PFSK-1 (cell line): ENCODE data around the gene EPS8L1.

Experiments used
- FOXP2 ChIP-seq: optimal IDR thresholded peaks from 2 replicates; pipeline ENCODE3; 2011; ENCODE audit warnings: borderline replicate concordance, control low read depth, inconsistent platforms; ENCODE audit not compliant: insufficient read depth; ENCODE audit errors: extremely low read length, extremely low read depth
- POLR2AphosphoS5 ChIP-seq: IDR thresholded peaks from 2 replicates; pipeline ENCODE4 v1.6.1; 2012; ENCODE audit warnings: low read depth, mild to moderate bottlenecking, control low read depth, low read length, moderate library complexity
- SIN3A ChIP-seq: IDR thresholded peaks from 2 replicates; pipeline ENCODE4 v1.6.1; 2012; ENCODE audit warnings: mild to moderate bottlenecking, low read length, moderate library complexity, borderline replicate concordance; ENCODE audit not compliant: insufficient read depth
- TAF1 ChIP-seq: IDR thresholded peaks from 2 replicates; pipeline ENCODE4 v1.6.1; 2012; ENCODE audit warnings: low read length, control low read depth, borderline replicate concordance; ENCODE audit not compliant: insufficient read depth
- TF ChIP-seq, protein P1 (sequence below), 2 experiments: IDR thresholded peaks; 2 replicates each; pipeline versions ENCODE4 v1.6.1 to v1.8.0; 2011 to 2012; ENCODE audit warnings: low read depth in 2 of 2, low read length in 2 of 2, control low read depth in 1 of 2, inconsistent platforms in 1 of 2, mild to moderate bottlenecking in 1 of 2, moderate library complexity in 1 of 2; ENCODE audit not compliant: insufficient read depth in 1 of 2

The EPS8L1 gene

DNA sequence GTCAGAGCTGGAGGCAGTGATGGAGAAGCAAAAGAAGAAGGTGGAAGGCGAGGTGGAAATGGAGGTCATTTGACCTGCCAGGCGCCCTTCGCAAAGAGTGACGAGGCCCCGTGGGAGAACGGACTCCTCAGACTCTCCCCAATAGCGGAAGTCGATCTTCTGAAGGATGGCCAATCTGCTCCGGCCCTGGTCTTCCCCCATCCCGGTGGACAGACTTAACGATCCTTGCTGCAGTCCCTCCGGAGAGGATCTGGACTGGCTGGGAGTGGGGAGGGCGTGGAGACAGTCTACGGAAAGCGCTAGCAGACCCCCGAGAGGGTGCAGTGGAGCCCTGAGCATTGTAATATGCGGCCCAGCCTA, 11.9 kb downstream of the EPS8L1 start:
- TF ChIP-seq TAF1 = no peak
- TF ChIP-seq POLR2AphosphoS5 = no peak
- TF ChIP-seq SIN3A = no peak
- TF ChIP-seq, protein P1, sequence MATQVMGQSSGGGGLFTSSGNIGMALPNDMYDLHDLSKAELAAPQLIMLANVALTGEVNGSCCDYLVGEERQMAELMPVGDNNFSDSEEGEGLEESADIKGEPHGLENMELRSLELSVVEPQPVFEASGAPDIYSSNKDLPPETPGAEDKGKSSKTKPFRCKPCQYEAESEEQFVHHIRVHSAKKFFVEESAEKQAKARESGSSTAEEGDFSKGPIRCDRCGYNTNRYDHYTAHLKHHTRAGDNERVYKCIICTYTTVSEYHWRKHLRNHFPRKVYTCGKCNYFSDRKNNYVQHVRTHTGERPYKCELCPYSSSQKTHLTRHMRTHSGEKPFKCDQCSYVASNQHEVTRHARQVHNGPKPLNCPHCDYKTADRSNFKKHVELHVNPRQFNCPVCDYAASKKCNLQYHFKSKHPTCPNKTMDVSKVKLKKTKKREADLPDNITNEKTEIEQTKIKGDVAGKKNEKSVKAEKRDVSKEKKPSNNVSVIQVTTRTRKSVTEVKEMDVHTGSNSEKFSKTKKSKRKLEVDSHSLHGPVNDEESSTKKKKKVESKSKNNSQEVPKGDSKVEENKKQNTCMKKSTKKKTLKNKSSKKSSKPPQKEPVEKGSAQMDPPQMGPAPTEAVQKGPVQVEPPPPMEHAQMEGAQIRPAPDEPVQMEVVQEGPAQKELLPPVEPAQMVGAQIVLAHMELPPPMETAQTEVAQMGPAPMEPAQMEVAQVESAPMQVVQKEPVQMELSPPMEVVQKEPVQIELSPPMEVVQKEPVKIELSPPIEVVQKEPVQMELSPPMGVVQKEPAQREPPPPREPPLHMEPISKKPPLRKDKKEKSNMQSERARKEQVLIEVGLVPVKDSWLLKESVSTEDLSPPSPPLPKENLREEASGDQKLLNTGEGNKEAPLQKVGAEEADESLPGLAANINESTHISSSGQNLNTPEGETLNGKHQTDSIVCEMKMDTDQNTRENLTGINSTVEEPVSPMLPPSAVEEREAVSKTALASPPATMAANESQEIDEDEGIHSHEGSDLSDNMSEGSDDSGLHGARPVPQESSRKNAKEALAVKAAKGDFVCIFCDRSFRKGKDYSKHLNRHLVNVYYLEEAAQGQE (IDR thresholded peaks at IDR 0.05; ENCODE audit: insufficient read depth in 1 of 2, low read depth in 2 of 2, low read length in 2 of 2) = no peak
- no peak for TF ChIP-seq FOXP2

DNA sequence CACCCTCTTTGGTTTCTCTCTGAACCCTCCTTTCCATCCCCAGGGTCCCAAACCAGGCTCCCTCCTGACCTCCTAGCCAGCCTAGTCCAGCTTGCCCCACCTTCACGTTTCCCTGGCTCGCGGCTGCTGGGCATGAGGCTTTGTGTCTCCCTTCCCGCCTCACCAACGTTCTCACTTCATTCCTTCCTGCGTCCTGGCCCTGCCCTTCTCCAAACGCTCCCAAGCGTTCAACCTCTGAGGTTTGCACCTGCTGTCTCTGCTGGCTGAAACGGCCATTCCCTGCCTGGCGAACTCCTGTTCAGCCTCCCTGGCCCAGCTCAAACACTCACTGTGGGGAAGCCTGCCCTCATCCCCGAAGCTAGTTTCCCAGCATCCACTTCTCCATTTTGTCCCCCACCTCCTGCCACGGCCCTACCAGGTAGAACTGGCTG, 12.4 kb downstream of the EPS8L1 start:
- TF ChIP-seq FOXP2 (no peak), POLR2AphosphoS5 (no peak), SIN3A (no peak), TAF1 (no peak)
- TF ChIP-seq, protein P1 (IDR thresholded peaks at IDR 0.05; ENCODE audit: insufficient read depth in 1 of 2, low read depth in 2 of 2, low read length in 2 of 2) = no peak

DNA sequence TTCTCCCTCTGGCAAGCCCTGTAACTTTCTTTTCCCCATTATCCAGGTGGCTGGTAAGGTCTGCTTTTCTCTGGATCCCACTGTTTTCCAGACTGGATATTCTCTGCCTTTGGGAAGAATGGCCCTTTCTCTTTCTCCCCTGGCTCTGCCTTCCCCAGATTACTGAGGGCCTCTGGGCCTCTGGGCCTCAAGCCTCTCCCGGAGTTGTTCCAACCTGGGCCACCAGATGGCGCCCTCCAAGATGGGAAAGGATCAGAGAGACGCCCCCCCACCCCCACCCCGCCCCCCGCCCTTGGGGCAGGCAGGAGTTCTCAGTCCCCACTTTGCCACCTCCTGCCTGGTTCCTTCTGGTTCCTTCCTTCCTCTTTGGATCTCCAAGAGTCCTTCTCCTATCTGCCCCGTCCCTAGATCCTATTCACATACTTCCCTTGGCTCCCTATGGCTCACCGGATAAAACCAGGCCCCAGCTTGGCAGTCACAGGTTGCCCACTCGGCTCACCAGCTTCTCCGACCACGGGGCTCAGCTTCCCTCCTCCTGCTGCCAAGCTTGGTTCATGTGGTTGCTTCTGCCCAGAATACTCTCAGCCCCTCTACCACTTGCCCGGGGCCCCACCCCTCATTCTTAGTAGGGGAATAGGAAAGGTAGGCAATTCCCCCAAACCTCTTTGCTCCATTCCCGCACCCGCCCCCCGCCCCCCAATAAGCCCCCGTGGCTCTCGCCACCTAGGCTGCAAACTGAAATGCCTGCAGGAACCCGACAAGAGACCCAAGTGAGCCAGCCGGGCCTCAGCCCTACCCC, 13.1 kb downstream of the EPS8L1 start:
- TF ChIP-seq TAF1 (no peak), POLR2AphosphoS5 (no peak), SIN3A (no peak), FOXP2 (no peak)
- TF ChIP-seq, protein P1 (IDR thresholded peaks at IDR 0.05; ENCODE audit: insufficient read depth in 1 of 2, low read depth in 2 of 2, low read length in 2 of 2) = no peak

DNA sequence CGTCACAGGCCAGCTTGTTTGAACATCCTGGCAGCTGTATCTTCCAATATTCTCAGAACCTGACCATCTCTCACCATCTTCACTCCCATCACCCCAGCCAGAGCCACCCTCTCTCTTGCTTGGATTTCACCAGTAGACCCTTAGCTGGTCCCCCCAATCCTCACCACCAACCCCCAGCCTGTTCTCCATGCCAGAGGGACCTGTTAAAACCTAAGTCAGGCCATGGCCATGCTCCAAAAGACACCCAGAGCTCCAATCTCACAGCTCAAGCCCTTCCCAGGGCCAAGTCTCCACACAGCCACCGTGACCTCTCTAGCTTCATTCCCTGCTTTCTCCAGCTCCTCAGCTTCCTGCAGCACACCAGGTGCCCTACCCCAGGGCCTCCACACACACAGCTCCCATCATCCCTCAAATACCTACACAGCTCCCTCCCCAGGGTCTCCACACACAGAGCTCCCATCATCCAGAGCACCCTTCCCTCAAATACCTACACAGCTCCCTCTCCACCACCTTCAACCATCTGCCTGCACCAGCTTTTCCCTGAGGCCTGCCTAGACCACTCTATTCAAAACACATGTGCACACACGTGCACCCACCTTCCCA, 13.8 kb downstream of the EPS8L1 start:
- TF ChIP-seq TAF1 (no peak), POLR2AphosphoS5 (no peak), FOXP2 (no peak), SIN3A (no peak)
- TF ChIP-seq, protein P1 (IDR thresholded peaks at IDR 0.05; ENCODE audit: insufficient read depth in 1 of 2, low read depth in 2 of 2, low read length in 2 of 2) = no peak

DNA sequence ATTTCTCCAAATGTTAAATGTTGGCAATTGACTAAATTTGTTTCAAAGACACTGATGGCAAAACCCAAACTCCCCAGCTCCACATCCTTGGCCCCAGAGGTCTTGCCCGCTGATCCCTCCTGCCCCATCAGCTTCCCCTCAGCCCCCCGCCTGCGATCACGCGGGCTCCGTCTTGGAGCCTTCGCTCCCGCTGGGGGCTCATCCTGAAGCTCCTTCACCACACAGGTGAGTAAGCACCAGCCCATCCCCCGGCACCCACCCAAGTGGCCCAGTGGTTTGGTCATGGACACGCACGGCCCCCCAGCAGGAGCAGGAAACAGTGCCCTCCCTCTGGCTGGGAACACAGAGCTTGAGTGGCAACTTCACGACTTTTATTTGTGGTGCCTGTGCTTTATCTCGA, 14.9 kb downstream of the EPS8L1 start:
- TF ChIP-seq FOXP2 (no peak), TAF1 (no peak), POLR2AphosphoS5 (no peak), SIN3A (no peak)
- TF ChIP-seq, protein P1 (IDR thresholded peaks at IDR 0.05; ENCODE audit: insufficient read depth in 1 of 2, low read depth in 2 of 2, low read length in 2 of 2) = no peak
